Fibroblast of skin of right biceps (primary cell): ENCODE results near the gene CNTRL.
"Not testable (repeated sequence)": the region's sequence is repeated elsewhere in the genome, so short reads cannot be mapped to it uniquely, and the experiment has no call there.

ENCODE experiments used
- DNase-seq: peaks from one replicate; pipeline ENCODE4 v3.0.0-alpha.2; 2013

The CNTRL gene

GRCh38 chr9:121071370-121071755 lies 3.4 kb upstream of the CNTRL start:
- no peak for DNase-seq

GRCh38 chr9:121071756-121072421 lies 2.9 kb upstream of the CNTRL start:
- DNase-seq = peak; percentile 47

GRCh38 chr9:121073038-121073437 lies 1.7 kb upstream of the CNTRL start:
- DNase-seq = peak; percentile 84

GRCh38 chr9:121075251-121076036 lies 689 bp downstream of the CNTRL start:
- DNase-seq = no peak

- no peak for DNase-seq
These were observed 7.3 kb downstream of the CNTRL start for GRCh38 chr9:121082075-121082474.

GRCh38 chr9:121085661-121086060 lies 10.9 kb downstream of the CNTRL start:
- peak; percentile 40 for DNase-seq

GRCh38 chr9:121088576-121088975 lies 13.8 kb downstream of the CNTRL start:
- no peak for DNase-seq

GRCh38 chr9:121090743-121091142 lies 16.0 kb downstream of the CNTRL start:
- not testable (repeated sequence) for DNase-seq

- DNase-seq = no peak
These were observed 20.3 kb downstream of the CNTRL start for GRCh38 chr9:121095057-121095456.

- no peak for DNase-seq
These were observed 23.9 kb downstream of the CNTRL start for GRCh38 chr9:121098567-121099198.

GRCh38 chr9:121104054-121104453 lies 29.3 kb downstream of the CNTRL start:
- DNase-seq = not testable (repeated sequence)

- no peak for DNase-seq
These were observed 30.8 kb downstream of the CNTRL start for GRCh38 chr9:121105531-121105930.

- no peak for DNase-seq
These were observed 32.3 kb downstream of the CNTRL start for GRCh38 chr9:121107029-121107428.

- no peak for DNase-seq
These were observed 33.1 kb downstream of the CNTRL start for GRCh38 chr9:121107881-121108280.

- DNase-seq = no peak
These were observed 40.7 kb downstream of the CNTRL start for GRCh38 chr9:121115466-121115865.

GRCh38 chr9:121118266-121118665 lies 43.5 kb downstream of the CNTRL start:
- no peak for DNase-seq

- DNase-seq = no peak
These were observed 45.6 kb downstream of the CNTRL start for GRCh38 chr9:121120386-121120785.

- peak; percentile 97 for DNase-seq
These were observed 46.9 kb downstream of the CNTRL start for GRCh38 chr9:121121582-121122087.

GRCh38 chr9:121122246-121123032 lies 47.7 kb downstream of the CNTRL start:
- no peak for DNase-seq

GRCh38 chr9:121123816-121124535 lies 49.2 kb downstream of the CNTRL start:
- DNase-seq = no peak

- DNase-seq = no peak
These were observed 50.8 kb downstream of the CNTRL start for GRCh38 chr9:121125590-121125989.

- not testable (repeated sequence) for DNase-seq
These were observed 54.6 kb downstream of the CNTRL start for GRCh38 chr9:121129384-121129783.
